ENCODE results near the gene KLRC4. TPM values are rescaled to one million over a fixed set of nuclear protein-coding genes. Genes with fewer than 3 reads are reported as not detected.
"Not testable (repeated sequence)": the region's sequence is repeated elsewhere in the genome, so short reads cannot be mapped to it uniquely, and the experiment has no call there.

KLRC4 gene
- total RNA-seq, 2 donors from 2014 or later = 0.96 TPM; not detected in 1

GRCh38 chr12:10393291-10393690, 16.3 kb downstream of the KLRC4 start:
- Histone ChIP-seq H3K36me3 (no peaks in the 10 kb centered on the region), H3K9me3 (no peaks in the 10 kb centered on the region), H3K27ac (no peak overlapping the region), H3K4me1 (replicated peaks) (peaks cover 4% of the 10 kb centered on the region), H3K27me3 (replicated peaks; ENCODE audit: insufficient read depth) (no peaks in the 10 kb centered on the region), H3K4me3 (no peak overlapping the region)
- TF ChIP-seq CTCF (IDR thresholded peaks at IDR 0.05) = no peak
- no peak for TF ChIP-seq POLR2A (IDR thresholded peaks at IDR 0.05)
- no peak for TF ChIP-seq POLR2AphosphoS5 (IDR thresholded peaks at IDR 0.05)
- intact Hi-C loops (cut with DNase I) = no loop called here
- no peak for DNase-seq (ENCODE audit: low spot score)
- WGBS = 26% methylated on average over 3 of the region's 3 CpGs

- intact Hi-C loops (cut with DNase I) = no loop called here
These were observed 17.1 kb downstream of the KLRC4 start for GRCh38 chr12:10392394-10392930.

GRCh38 chr12:10390991-10391390, 18.6 kb downstream of the KLRC4 start:
- H3K36me3 ChIP-seq; H3K27me3 ChIP-seq (replicated peaks; ENCODE audit: insufficient read depth); H3K4me1 ChIP-seq (replicated peaks); H3K9me3 ChIP-seq; H3K4me3 ChIP-seq; DNase-seq (ENCODE audit: low spot score); H3K27ac ChIP-seq; intact Hi-C loops (cut with DNase I): not testable (repeated sequence)
- 94% methylated on average over 7 of the region's 7 CpGs for WGBS

More at GRCh38 chr12:10392394-10392930, 17.1 kb downstream of the KLRC4 start:
- TF ChIP-seq CTCF (IDR thresholded peaks at IDR 0.05) (no peak), POLR2AphosphoS5 (IDR thresholded peaks at IDR 0.05) (peak; percentile 59)
- Histone ChIP-seq H3K27me3 (replicated peaks; ENCODE audit: insufficient read depth) (no peaks in the 10 kb centered on the region), H3K27ac (peak overlapping the region; percentile 20 to 38), H3K4me1 (replicated peaks) (peaks cover 4% of the 10 kb centered on the region), H3K36me3 (no peaks in the 10 kb centered on the region), H3K9me3 (no peaks in the 10 kb centered on the region), H3K4me3 (no peak overlapping the region)
- peak; percentile 66 for DNase-seq (ENCODE audit: low spot score)
- 36% methylated on average over 7 of the region's 7 CpGs for WGBS

GRCh38 chr12:10389904-10390303, 19.7 kb downstream of the KLRC4 start, which contains the start of gene KLRK1:
KLRK1 (minus strand) TSS chr12:10390041; CDS start chr12:10388810, 1,231 bp downstream.
- TF ChIP-seq POLR2A (IDR thresholded peaks at IDR 0.05) = no peak
- no peak for TF ChIP-seq POLR2AphosphoS5 (IDR thresholded peaks at IDR 0.05)
- TF ChIP-seq CTCF (IDR thresholded peaks at IDR 0.05) = no peak
- H3K9me3 ChIP-seq = no peaks in the 10 kb centered on the region
- no peaks in the 10 kb centered on the region for H3K4me1 ChIP-seq (replicated peaks)
- no peak within 1 kb of the TSS for H3K27ac ChIP-seq
- WGBS = 89% methylated on average over 1 of the region's 1 CpG
- no peak within 1 kb of the TSS for H3K4me3 ChIP-seq
- H3K27me3 ChIP-seq (replicated peaks; ENCODE audit: insufficient read depth) = no peaks in the 10 kb centered on the region
- intact Hi-C loops (cut with DNase I) = no loop called here
- no peaks in the 10 kb centered on the region for H3K36me3 ChIP-seq
- no peak for DNase-seq (ENCODE audit: low spot score)

- intact Hi-C loops (cut with DNase I) = no loop called here
- H3K36me3 ChIP-seq = no peaks in the 10 kb centered on the region
- TF ChIP-seq POLR2A (IDR thresholded peaks at IDR 0.05) = no peak
- H3K9me3 ChIP-seq = no peaks in the 10 kb centered on the region
- WGBS = 64% methylated on average over 9 of the region's 9 CpGs
- no peak overlapping the region for H3K4me3 ChIP-seq
- no peaks in the 10 kb centered on the region for H3K27me3 ChIP-seq (replicated peaks; ENCODE audit: insufficient read depth)
- no peak for DNase-seq (ENCODE audit: low spot score)
- no peaks in the 10 kb centered on the region for H3K4me1 ChIP-seq (replicated peaks)
- no peak overlapping the region for H3K27ac ChIP-seq
These were observed 20.7 kb downstream of the KLRC4 start for GRCh38 chr12:10388624-10389413.

GRCh38 chr12:10387498-10387897, 22.1 kb downstream of the KLRC4 start:
- intact Hi-C loops (cut with DNase I); H3K27ac ChIP-seq; H3K36me3 ChIP-seq; DNase-seq (ENCODE audit: low spot score); H3K4me1 ChIP-seq (replicated peaks); H3K9me3 ChIP-seq; H3K4me3 ChIP-seq; H3K27me3 ChIP-seq (replicated peaks; ENCODE audit: insufficient read depth): not testable (repeated sequence)
- 96% methylated on average over 6 of the region's 6 CpGs for WGBS

All from prostate gland (tissue), 2 donors.